Natural killer cell (primary cell): ENCODE results near the gene FRMD3. TPM values are rescaled to one million over a fixed set of nuclear protein-coding genes. Genes with fewer than 3 reads are reported as not detected.

ENCODE experiments used
- ATAC-seq, 3 donors: fragments of 150-1000 bp in 2 of 3; fragments of 200-7000 bp in 1 of 3; cut with Tn5 transposase; 1 replicate in 1 of 3; 2 replicates in 2 of 3; pipeline ENCODE4 v1.10.0; 2021; ENCODE audit warnings: mild to moderate bottlenecking in 2 of 3, moderate library complexity in 2 of 3
- DNase-seq, 2 donors: peaks; one replicate each; pipeline versions ENCODE4 v3.0.0 to v3.0.0-alpha.2; 2013 to 2021; ENCODE audit warnings: mixed read lengths in 1 of 2
- H3K27ac ChIP-seq: one replicate; pipeline ENCODE4 v1.5.1; 2013; ENCODE audit warnings: mild to moderate bottlenecking, low read length
- H3K27me3 ChIP-seq: one replicate; pipeline ENCODE4 v1.6.1; 2013; ENCODE audit warnings: low read length; ENCODE audit not compliant: control insufficient read depth, insufficient read depth
- H3K36me3 ChIP-seq: one replicate; pipeline ENCODE4 v1.6.1; 2013; ENCODE audit warnings: low read length; ENCODE audit not compliant: control insufficient read depth, insufficient read depth
- H3K4me1 ChIP-seq: one replicate; pipeline ENCODE4 v1.6.1; 2013; ENCODE audit warnings: low read length; ENCODE audit not compliant: control insufficient read depth, insufficient read depth
- H3K4me3 ChIP-seq: one replicate; pipeline ENCODE4 v1.5.1; 2013; ENCODE audit warnings: low read length
- H3K9me3 ChIP-seq: one replicate; pipeline ENCODE4 v1.6.1; 2013; ENCODE audit warnings: low read length; ENCODE audit not compliant: control insufficient read depth, insufficient read depth
- H3K27ac Mint-ChIP-seq, 2 donors: one replicate each; pipeline ENCODE4 v1.8.0; 2022; ENCODE audit warnings: mild to moderate bottlenecking in 2 of 2, mixed read lengths in 2 of 2, moderate library complexity in 1 of 2
- H3K27me3 Mint-ChIP-seq, 2 donors: one replicate each; pipeline ENCODE4 v1.8.0; 2022; ENCODE audit warnings: low read depth in 2 of 2, mixed read lengths in 2 of 2
- H3K36me3 Mint-ChIP-seq: one replicate; pipeline ENCODE4 v1.8.0; 2022; ENCODE audit warnings: mixed read lengths
- H3K4me1 Mint-ChIP-seq, 2 donors: one replicate each; pipeline ENCODE4 v1.8.0; 2022; ENCODE audit warnings: mixed read lengths in 2 of 2
- H3K4me3 Mint-ChIP-seq: one replicate; pipeline ENCODE4 v1.8.0; 2022; ENCODE audit warnings: mild to moderate bottlenecking, moderate library complexity, mixed read lengths
- H3K9me3 Mint-ChIP-seq, 2 donors: one replicate each; pipeline ENCODE4 v1.8.0; 2022; ENCODE audit warnings: mixed read lengths in 2 of 2
- WGBS: methylation state at CpG from one replicate; pipeline ENCODE4 v1.1.7; 2013; ENCODE audit warnings: missing lambda C conversion rate; ENCODE audit not compliant: insufficient coverage; 5-methylcytosine and 5-hydroxymethylcytosine counted together
- intact Hi-C: fragments of 100-400 bp; cut with micrococcal nuclease; formaldehyde crosslinking; loops from one replicate; pipeline ENCODE4 v1.14.2; 2022
- total RNA-seq, 4 donors: library from RNA; stranded (reverse); fragments of 120-200 nt in 1 of 4; gene quantifications; one replicate each; pipeline versions ENCODE4 v1.2.3 to v1.2.4, GENCODE V29; 2013 to 2022
- TF ChIP-seq, protein P1 (sequence below): fragments of 200-600 bp; IDR thresholded peaks from one replicate; pipeline ENCODE4 v1.8.0; 2022; ENCODE audit warnings: antibody characterized with exemption

Gene FRMD3
- total RNA-seq, 3 donors from 2014 or later (not counting 1 experiment from before 2014, with no cell fraction given), result 1.2 to 2.4 (median 2.1) TPM

DNA sequence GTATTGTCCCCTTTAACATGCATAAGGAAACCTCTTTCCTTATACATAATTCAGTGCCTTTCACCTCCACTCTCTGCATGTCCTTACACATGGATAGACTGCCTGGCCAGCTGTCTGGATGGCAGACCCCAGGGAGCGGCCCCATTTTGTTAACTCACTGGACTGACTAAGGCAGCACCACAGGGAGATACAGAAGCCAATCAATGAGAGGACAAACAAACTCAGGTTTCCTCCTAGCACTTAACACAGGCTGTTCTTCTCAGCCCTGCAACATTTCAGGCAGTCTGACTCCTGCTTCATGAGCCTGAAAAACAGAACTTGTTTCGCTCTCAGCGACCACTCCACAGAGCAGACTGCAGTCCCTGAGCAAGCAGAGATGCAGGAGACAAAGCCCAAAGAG is 339.8 kb downstream of the FRMD3 start:
- no peaks in the 10 kb centered on the region for H3K36me3 Mint-ChIP-seq
- H3K27me3 Mint-ChIP-seq, result no peaks in the 10 kb centered on the region
- Histone ChIP-seq H3K4me1 (no peaks in the 10 kb centered on the region), H3K9me3 (no peaks in the 10 kb centered on the region), H3K4me3 (no peak overlapping the region), H3K27me3 (no peaks in the 10 kb centered on the region), H3K27ac (no peak overlapping the region), H3K36me3 (no peaks in the 10 kb centered on the region)
- DNase-seq, result no peak
- H3K4me1 Mint-ChIP-seq, result no peaks in the 10 kb centered on the region
- no peak for ATAC-seq
- no peaks in the 10 kb centered on the region for H3K9me3 Mint-ChIP-seq
- intact Hi-C loops, result no loop called here
- H3K27ac Mint-ChIP-seq, result no peak overlapping the region
- WGBS, result 77% methylated on average over 3 of the region's 3 CpGs
- no peak overlapping the region for H3K4me3 Mint-ChIP-seq
- TF ChIP-seq, protein P1, sequence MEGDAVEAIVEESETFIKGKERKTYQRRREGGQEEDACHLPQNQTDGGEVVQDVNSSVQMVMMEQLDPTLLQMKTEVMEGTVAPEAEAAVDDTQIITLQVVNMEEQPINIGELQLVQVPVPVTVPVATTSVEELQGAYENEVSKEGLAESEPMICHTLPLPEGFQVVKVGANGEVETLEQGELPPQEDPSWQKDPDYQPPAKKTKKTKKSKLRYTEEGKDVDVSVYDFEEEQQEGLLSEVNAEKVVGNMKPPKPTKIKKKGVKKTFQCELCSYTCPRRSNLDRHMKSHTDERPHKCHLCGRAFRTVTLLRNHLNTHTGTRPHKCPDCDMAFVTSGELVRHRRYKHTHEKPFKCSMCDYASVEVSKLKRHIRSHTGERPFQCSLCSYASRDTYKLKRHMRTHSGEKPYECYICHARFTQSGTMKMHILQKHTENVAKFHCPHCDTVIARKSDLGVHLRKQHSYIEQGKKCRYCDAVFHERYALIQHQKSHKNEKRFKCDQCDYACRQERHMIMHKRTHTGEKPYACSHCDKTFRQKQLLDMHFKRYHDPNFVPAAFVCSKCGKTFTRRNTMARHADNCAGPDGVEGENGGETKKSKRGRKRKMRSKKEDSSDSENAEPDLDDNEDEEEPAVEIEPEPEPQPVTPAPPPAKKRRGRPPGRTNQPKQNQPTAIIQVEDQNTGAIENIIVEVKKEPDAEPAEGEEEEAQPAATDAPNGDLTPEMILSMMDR, result no peak

DNA sequence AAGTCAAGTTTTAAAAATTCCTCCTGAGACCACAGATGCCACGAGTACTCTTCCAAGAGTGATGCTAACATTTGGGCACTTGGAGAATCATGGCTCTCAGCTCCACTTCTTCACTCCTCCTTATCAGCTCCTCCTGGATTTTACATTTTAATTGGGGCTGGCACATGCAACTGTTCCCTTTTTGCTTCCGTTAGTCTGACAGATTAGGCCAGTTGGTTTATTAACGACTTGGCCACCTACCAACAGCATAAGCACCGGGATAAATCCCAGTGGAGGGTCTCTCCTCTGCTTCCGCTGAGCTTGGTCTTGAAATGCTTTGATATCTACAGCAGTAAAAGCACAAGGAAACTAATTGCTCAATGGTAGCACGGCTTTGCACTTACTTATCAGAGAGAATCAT is 340.6 kb downstream of the FRMD3 start:
- Histone ChIP-seq H3K4me3 (no peak overlapping the region), H3K27ac (no peak overlapping the region), H3K27me3 (no peaks in the 10 kb centered on the region), H3K9me3 (no peaks in the 10 kb centered on the region), H3K4me1 (no peaks in the 10 kb centered on the region), H3K36me3 (no peaks in the 10 kb centered on the region)
- H3K27ac Mint-ChIP-seq, result no peak overlapping the region
- no peak for DNase-seq
- no peak for ATAC-seq
- TF ChIP-seq, protein P1, result no peak
- no peak overlapping the region for H3K4me3 Mint-ChIP-seq
- WGBS, result 45% methylated on average over 6 of the region's 6 CpGs
- H3K9me3 Mint-ChIP-seq, result no peaks in the 10 kb centered on the region
- H3K27me3 Mint-ChIP-seq, result no peaks in the 10 kb centered on the region
- no peaks in the 10 kb centered on the region for H3K36me3 Mint-ChIP-seq
- intact Hi-C loops, result no loop called here
- no peaks in the 10 kb centered on the region for H3K4me1 Mint-ChIP-seq

DNA sequence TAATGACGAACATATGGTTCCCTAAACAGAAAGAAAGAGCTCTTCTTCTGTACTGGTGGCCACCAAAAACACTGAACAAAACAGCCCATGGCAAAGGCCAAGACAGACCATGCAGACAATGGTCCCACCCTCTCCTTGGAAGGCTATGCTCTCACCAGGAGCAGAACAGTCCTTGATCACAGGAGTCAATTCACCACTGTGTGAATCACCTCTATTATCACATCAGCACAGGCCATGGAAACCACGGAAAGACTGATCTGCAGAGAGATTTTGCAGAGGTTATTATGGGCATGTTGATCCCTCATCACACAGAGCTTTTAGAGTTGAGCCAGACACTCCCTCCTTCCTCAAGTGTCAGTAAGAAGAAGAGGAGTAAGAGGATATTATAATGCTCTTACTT is 341.3 kb downstream of the FRMD3 start:
- DNase-seq, result no peak
- TF ChIP-seq, protein P1, result no peak
- H3K27ac ChIP-seq, result no peak overlapping the region
- Mint-ChIP-seq H3K36me3 (no peaks in the 10 kb centered on the region), H3K27me3 (no peaks in the 10 kb centered on the region), H3K9me3 (no peaks in the 10 kb centered on the region), H3K4me3 (no peak overlapping the region), H3K4me1 (no peaks in the 10 kb centered on the region), H3K27ac (no peak overlapping the region)
- H3K4me3 ChIP-seq, result no peak overlapping the region
- H3K27me3 ChIP-seq, result no peaks in the 10 kb centered on the region
- no peaks in the 10 kb centered on the region for H3K36me3 ChIP-seq
- H3K4me1 ChIP-seq, result no peaks in the 10 kb centered on the region
- no peak for ATAC-seq
- 93% methylated on average over 1 of the region's 2 CpGs for WGBS
- H3K9me3 ChIP-seq, result no peaks in the 10 kb centered on the region
- intact Hi-C loops, result no loop called here

Other genes starting within 250 kb of the FRMD3 start
- gene IDNK, start 84.7 kb upstream of the FRMD3 start, total RNA-seq, result 10 to 100 TPM; 12.5 to 13.5 (median 13.0) TPM
- 100 to 1,000 TPM; 137 to 151 (median 141) TPM for gene UBQLN1, start 169.6 kb upstream of the FRMD3 start, total RNA-seq